Measurements from ENCODE around the gene SFTA2. TPM values are rescaled to one million over a fixed set of nuclear protein-coding genes. Genes with fewer than 3 reads are reported as not detected.

The SFTA2 gene
- polyA plus RNA-seq, 2 of the 4 experiments (the other 2 are of a cell fraction), result not detected

DNA sequence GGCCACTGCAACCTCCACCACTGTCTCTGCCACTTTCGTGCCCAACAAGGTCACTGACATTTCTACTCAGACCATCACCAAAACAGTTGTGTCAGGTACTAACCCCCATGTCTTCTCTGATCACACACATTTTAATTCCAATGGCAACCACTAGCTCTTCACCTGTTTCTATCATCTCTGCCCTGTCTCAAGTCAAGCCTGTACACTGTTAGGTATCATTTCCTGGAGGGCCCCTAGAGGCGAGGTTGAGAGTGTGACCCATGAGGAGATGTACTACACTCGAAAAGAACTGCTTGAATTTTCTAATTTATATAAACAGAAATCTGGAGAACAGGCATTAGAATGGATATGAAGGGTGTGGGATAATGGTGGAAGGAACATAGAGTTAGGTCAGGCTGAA lies 34.2 kb upstream of the SFTA2 start:
- DNase-seq (ENCODE audit: low read depth in 1 of 2, low spot score in 1 of 2), result no peak
- no peak for FAIRE-seq
- H3K27ac ChIP-seq, result no peak overlapping the region
- ChIA-PET POLR2A (no interaction called here), CTCF (interaction anchor here (1.0 kb wide), 1 partner anchor 23 kb away, joined by 3 read pairs; no protein-coding TSS in a partner anchor)
- no peaks in the 10 kb centered on the region for H3K4me1 ChIP-seq
- TF ChIP-seq MAFK (IDR thresholded peaks at IDR 0.05; ENCODE audit: partially characterized antibody) (no peak), CEBPB (IDR thresholded peaks at IDR 0.05) (no peak), JUNB (IDR thresholded peaks at IDR 0.05) (no peak), ZFP36 (IDR thresholded peaks at IDR 0.05; ENCODE audit: borderline replicate concordance, partially characterized antibody) (no peak), SMC3 (IDR thresholded peaks at IDR 0.05) (no peak), HOXA7 (CRISPR knock-in tag; IDR thresholded peaks at IDR 0.05) (no peak)
- WGBS (ENCODE audit: missing lambda C conversion rate), result 4% methylated on average over 3 of the region's 3 CpGs
- no peak overlapping the region for H3K4me3 ChIP-seq
- ATAC-seq, result no peak
- H3K9me3 ChIP-seq, result no peaks in the 10 kb centered on the region
- no peak overlapping the region for H3K4me2 ChIP-seq

DNA sequence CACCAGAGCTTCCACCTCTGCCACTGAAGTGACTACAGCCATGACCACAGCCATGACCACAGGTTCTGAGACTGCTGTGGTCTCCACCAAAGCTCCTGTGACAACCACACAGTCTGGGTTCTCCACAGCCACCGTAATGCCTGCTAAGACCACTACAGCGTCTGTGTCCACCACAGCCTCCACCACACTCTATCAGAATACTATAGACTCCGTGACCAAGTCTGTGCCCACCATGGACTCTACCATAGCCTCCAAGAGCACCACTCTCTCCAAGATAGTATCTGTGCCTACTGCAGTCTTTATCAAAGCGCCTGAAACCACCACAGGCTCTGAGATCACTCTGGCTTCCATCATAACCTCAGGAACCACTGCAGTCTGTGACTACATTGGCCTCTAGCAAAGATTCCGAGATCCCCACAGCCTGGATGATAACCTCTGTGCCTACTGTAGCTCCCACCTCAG lies 33.2 kb upstream of the SFTA2 start:
- TF ChIP-seq PHF8 (IDR thresholded peaks at IDR 0.05; ENCODE audit: borderline replicate concordance, low read depth), result no peak
- no peak for TF ChIP-seq MAFK (IDR thresholded peaks at IDR 0.05; ENCODE audit: partially characterized antibody)
- TF ChIP-seq SMC3 (IDR thresholded peaks at IDR 0.05), result no peak
- TF ChIP-seq JUN (IDR thresholded peaks at IDR 0.05), result no peak
- CTCF ChIA-PET, result no interaction called here
- FAIRE-seq, result no peak

DNA sequence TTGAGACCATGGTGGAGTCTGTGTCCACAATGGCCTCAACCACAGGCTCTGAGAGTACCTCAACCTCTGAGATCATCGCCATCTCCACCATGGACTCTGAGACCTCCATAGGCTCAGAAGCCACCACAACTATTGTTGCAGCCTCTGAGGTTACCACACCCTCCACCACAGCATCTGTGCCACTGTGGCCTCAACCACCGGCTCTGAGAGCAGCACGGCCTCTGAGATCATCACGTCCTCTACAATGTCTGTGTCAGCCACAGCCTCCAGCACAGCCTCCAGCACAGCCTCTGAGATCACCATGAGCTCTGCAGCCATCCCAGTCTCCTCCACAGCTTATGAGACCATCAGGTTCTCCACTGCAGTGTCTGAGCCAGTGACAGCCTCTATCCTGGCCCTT lies 32.1 kb upstream of the SFTA2 start:
- DNase-seq (ENCODE audit: low read depth in 1 of 2, low spot score in 1 of 2), result no peak
- ChIA-PET POLR2A (no interaction called here), CTCF (no interaction called here)
- Histone ChIP-seq H3K4me2 (no peak overlapping the region), H3K4me3 (no peak overlapping the region), H3K4me1 (no peaks in the 10 kb centered on the region), H3K9me3 (no peaks in the 10 kb centered on the region), H3K27ac (no peak overlapping the region)
- TF ChIP-seq KDM5A (IDR thresholded peaks at IDR 0.05) (no peak), ZC3H11A (IDR thresholded peaks at IDR 0.05) (no peak), HOXB13 (CRISPR knock-in tag; IDR thresholded peaks at IDR 0.05; ENCODE audit: low read depth) (no peak)
- TF ChIP-seq, protein P1, sequence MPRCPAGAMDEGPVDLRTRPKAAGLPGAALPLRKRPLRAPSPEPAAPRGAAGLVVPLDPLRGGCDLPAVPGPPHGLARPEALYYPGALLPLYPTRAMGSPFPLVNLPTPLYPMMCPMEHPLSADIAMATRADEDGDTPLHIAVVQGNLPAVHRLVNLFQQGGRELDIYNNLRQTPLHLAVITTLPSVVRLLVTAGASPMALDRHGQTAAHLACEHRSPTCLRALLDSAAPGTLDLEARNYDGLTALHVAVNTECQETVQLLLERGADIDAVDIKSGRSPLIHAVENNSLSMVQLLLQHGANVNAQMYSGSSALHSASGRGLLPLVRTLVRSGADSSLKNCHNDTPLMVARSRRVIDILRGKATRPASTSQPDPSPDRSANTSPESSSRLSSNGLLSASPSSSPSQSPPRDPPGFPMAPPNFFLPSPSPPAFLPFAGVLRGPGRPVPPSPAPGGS (IDR thresholded peaks at IDR 0.05), result no peak
- FAIRE-seq, result no peak
- WGBS (ENCODE audit: missing lambda C conversion rate), result 95% methylated on average over 4 of the region's 4 CpGs
- ATAC-seq, result no peak

More for the DNA sequence above, 33.2 kb upstream of the SFTA2 start:
- 53% methylated on average over 5 of the region's 5 CpGs for WGBS (ENCODE audit: missing lambda C conversion rate)
- H3K4me1 ChIP-seq, result no peaks in the 10 kb centered on the region
- H3K27ac ChIP-seq, result no peak overlapping the region
- POLR2A ChIA-PET, result no interaction called here
- no peak overlapping the region for H3K4me3 ChIP-seq
- H3K4me2 ChIP-seq, result no peak overlapping the region
- DNase-seq (ENCODE audit: low read depth in 1 of 2, low spot score in 1 of 2), result no peak
- ATAC-seq, result no peak
- H3K9me3 ChIP-seq, result no peaks in the 10 kb centered on the region

DNA sequence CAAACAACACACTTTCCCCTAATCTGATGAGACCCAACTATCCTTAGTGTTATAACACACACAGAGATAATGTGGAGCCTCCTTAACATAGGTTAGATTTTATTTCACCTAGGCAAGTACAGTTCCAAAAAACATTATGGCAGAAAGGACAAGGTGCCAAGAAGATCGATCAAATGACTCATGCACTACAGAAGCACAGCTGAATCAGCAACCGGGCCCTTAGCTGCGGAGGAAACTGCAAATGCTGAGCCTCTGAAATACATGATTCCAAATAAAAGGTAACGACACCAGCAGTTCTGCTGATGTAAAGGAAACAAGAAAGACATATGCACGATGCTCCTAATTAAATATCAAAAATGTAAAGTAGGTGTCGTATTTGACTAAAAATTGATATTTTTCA lies 31.7 kb upstream of the SFTA2 start:
- no peaks in the 10 kb centered on the region for H3K9me3 ChIP-seq
- no peak for FAIRE-seq
- no peak overlapping the region for H3K4me2 ChIP-seq
- no peak for DNase-seq (ENCODE audit: low read depth in 1 of 2, low spot score in 1 of 2)
- ATAC-seq, result no peak
- no peaks in the 10 kb centered on the region for H3K4me1 ChIP-seq
- ChIA-PET POLR2A (no interaction called here), CTCF (no interaction called here)
- WGBS (ENCODE audit: missing lambda C conversion rate), result 62% methylated on average over 6 of the region's 6 CpGs
- TF ChIP-seq EP300 (IDR thresholded peaks at IDR 0.05), result no peak
- no peak for TF ChIP-seq TP53 (CRISPR knock-in tag; IDR thresholded peaks at IDR 0.05)
- TF ChIP-seq HOXB13 (CRISPR knock-in tag; IDR thresholded peaks at IDR 0.05; ENCODE audit: low read depth), result no peak
- TF ChIP-seq, protein P2, sequence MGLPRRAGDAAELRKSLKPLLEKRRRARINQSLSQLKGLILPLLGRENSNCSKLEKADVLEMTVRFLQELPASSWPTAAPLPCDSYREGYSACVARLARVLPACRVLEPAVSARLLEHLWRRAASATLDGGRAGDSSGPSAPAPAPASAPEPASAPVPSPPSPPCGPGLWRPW (IDR thresholded peaks at IDR 0.05), result no peak
- no peak for TF ChIP-seq MYC (IDR thresholded peaks at IDR 0.05; ENCODE audit: borderline replicate concordance, low read length)
- TF ChIP-seq ZSCAN20 (CRISPR knock-in tag; IDR thresholded peaks at IDR 0.05), result no peak
- TF ChIP-seq, protein P3, sequence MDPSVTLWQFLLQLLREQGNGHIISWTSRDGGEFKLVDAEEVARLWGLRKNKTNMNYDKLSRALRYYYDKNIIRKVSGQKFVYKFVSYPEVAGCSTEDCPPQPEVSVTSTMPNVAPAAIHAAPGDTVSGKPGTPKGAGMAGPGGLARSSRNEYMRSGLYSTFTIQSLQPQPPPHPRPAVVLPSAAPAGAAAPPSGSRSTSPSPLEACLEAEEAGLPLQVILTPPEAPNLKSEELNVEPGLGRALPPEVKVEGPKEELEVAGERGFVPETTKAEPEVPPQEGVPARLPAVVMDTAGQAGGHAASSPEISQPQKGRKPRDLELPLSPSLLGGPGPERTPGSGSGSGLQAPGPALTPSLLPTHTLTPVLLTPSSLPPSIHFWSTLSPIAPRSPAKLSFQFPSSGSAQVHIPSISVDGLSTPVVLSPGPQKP (IDR thresholded peaks at IDR 0.05; ENCODE audit: low read depth, low read length), result no peak
- H3K27ac ChIP-seq, result no peak overlapping the region
- no peak overlapping the region for H3K4me3 ChIP-seq

All from A549 (cell line).